HCT116 (cell line): ENCODE data around the gene MACROH2A2.

Experiments
- CTCF ChIP-seq, 3 experiments: fragments of 200-600 bp in 1 of 3; sonication (generic) in 1 of 3; IDR thresholded peaks in 2 of 3; conservative IDR thresholded peaks in 1 of 3; 2 replicates each; pipeline ENCODE4 v1.5.1; 2012 to 2017; ENCODE audit warnings: low read depth in 2 of 3, low read length in 2 of 3, antibody characterized with exemption in 1 of 3, borderline replicate concordance in 1 of 3, control low read depth in 1 of 3, mild to moderate bottlenecking in 1 of 3, mixed read lengths in 1 of 3, mixed run types in 1 of 3, moderate library complexity in 1 of 3; ENCODE audit not compliant: insufficient read depth in 1 of 3
- ELF1 ChIP-seq: IDR thresholded peaks from 2 replicates; pipeline ENCODE4 v1.6.1; 2012; ENCODE audit warnings: low read depth, borderline replicate concordance
- EZH2 ChIP-seq: fragments of 200-600 bp; sonication (generic); IDR thresholded peaks from 2 replicates; pipeline ENCODE4 v1.6.1; 2017; ENCODE audit warnings: antibody characterized with exemption, mixed run types
- EZH2phosphoT487 ChIP-seq: fragments of 200-600 bp; IDR thresholded peaks from 2 replicates; pipeline ENCODE4 v1.6.1; 2018; ENCODE audit warnings: antibody characterized with exemption, borderline replicate concordance
- POLR2A ChIP-seq: IDR thresholded peaks from 2 replicates; pipeline ENCODE4 v1.7.0; 2011; ENCODE audit warnings: borderline replicate concordance; ENCODE audit not compliant: insufficient read depth, insufficient read length; ENCODE audit errors: extremely low read depth
- POLR2AphosphoS5 ChIP-seq: IDR thresholded peaks from 2 replicates; pipeline ENCODE4 v1.6.1; 2011; ENCODE audit warnings: mild to moderate bottlenecking, low read depth, low read length, moderate library complexity
- RAD21 ChIP-seq: IDR thresholded peaks from 2 replicates; pipeline ENCODE4 v1.6.1; 2012; ENCODE audit warnings: low read depth, mild to moderate bottlenecking
- REST ChIP-seq: IDR thresholded peaks from 2 replicates; pipeline ENCODE4 v1.6.1; 2012; ENCODE audit warnings: low read depth

GRCh38 chr10:70088308-70088698 is 35.7 kb downstream of the MACROH2A2 start:
- no peak for TF ChIP-seq CTCF (IDR thresholded peaks at IDR 0.05 in 2 of 3, conservative IDR thresholded peaks at IDR 0.05 in 1 of 3; ENCODE audit: borderline replicate concordance in 1 of 3, insufficient read depth in 1 of 3, low read depth in 2 of 3, low read length in 2 of 3)
- no peak for TF ChIP-seq EZH2phosphoT487
- no peak for TF ChIP-seq RAD21
- no peak for TF ChIP-seq EZH2
- TF ChIP-seq POLR2AphosphoS5: no peak
- no peak for TF ChIP-seq ELF1
- TF ChIP-seq POLR2A: no peak
- TF ChIP-seq REST: no peak
